HCT116 (cell line): ENCODE data around the gene ASPHD1. TPM values are rescaled to one million over a fixed set of nuclear protein-coding genes. Genes with fewer than 3 reads are reported as not detected.
A peak's percentile ranks its signal among the peaks of the same experiment; 100 is the strongest.

Experiments used
- ATAC-seq: fragments of 200-7000 bp; cut with Tn5 transposase; 2 replicates; pipeline ENCODE4 v1.9.1; 2020; ENCODE audit warnings: mild to moderate bottlenecking, moderate library complexity
- BruUV-seq: library from RNA; stranded (reverse); fragments of 400-500 nt; replicated peaks from 2 replicates; lab custom pipeline; 2021; lab: Mats Ljungman, UMichigan
- CTCF ChIA-PET: fragments of 300-600 bp; sonication (Branson Sonifier 250); formaldehyde crosslinking; loops from one replicate; lab custom pipeline; 2021; ENCODE audit warnings: antibody characterized with exemption; lab: Charles Lee
- POLR2A ChIA-PET: fragments of 300-600, 350-600 bp; sonication (Branson Sonifier 250); formaldehyde crosslinking; loops from one replicate; lab custom pipeline; 2021; ENCODE audit warnings: antibody characterized with exemption; lab: Charles Lee
- RAD21 ChIA-PET, 2 experiments: fragments of 300-600 bp; sonication (Branson Sonifier 250); formaldehyde crosslinking; loops; one replicate each; lab custom pipeline; 2023; ENCODE audit warnings: low total read pairs in 2 of 2; ENCODE audit not compliant: uncharacterized antibody in 2 of 2, unreplicated experiment in 2 of 2, low non-redundant PET in 1 of 2; lab: Charles Lee
- DNase-seq: peaks from one replicate; pipeline ENCODE4 v3.0.0-alpha.2; 2010; ENCODE audit warnings: low read depth, low spot score
- H2AFZ ChIP-seq: fragments of 200-600 bp; shearing (Covaris generic), sonication (generic); 2 replicates; pipeline ENCODE4 v1.6.1; 2017; ENCODE audit warnings: low read depth, mixed run types, mixed read lengths, antibody characterized with exemption, low read length; ENCODE audit not compliant: poor library complexity, severe bottlenecking
- H3K27ac ChIP-seq: 2 replicates; pipeline ENCODE4 v1.5.1; 2012; ENCODE audit warnings: low read depth, low read length
- H3K27me3 ChIP-seq: fragments of 200-600 bp; sonication (generic); 2 replicates; pipeline ENCODE4 v1.6.1; 2016; ENCODE audit warnings: mixed run types, low read length, mixed read lengths; ENCODE audit not compliant: insufficient read depth
- H3K36me3 ChIP-seq, 2 experiments: fragments of 200-500 bp in 1 of 2; fragments of 200-600 bp in 1 of 2; sonication (Bioruptor generic) in 1 of 2; sonication (generic) in 1 of 2; 2 replicates each; pipeline versions ENCODE4 v1.5.1 to v1.6.1; 2014 to 2016; ENCODE audit warnings: low read length in 2 of 2, inconsistent platforms in 1 of 2, mixed read lengths in 1 of 2, mixed run types in 1 of 2; ENCODE audit not compliant: insufficient read depth in 2 of 2, control insufficient read depth in 1 of 2
- H3K4me1 ChIP-seq, 2 experiments: fragments of 200-600 bp in 1 of 2; sonication (generic) in 1 of 2; 2 replicates each; pipeline versions ENCODE4 v1.5.1 to v1.6.1; 2012 to 2017; ENCODE audit warnings: low read length in 2 of 2, inconsistent platforms in 1 of 2, mild to moderate bottlenecking in 1 of 2, mixed read lengths in 1 of 2, mixed run types in 1 of 2, moderate library complexity in 1 of 2; ENCODE audit not compliant: insufficient read depth in 2 of 2, control insufficient read depth in 1 of 2
- H3K4me2 ChIP-seq: fragments of 200-600 bp; sonication (generic); 2 replicates; pipeline ENCODE4 v1.6.1; 2017; ENCODE audit warnings: mixed run types, low read length, mixed read lengths
- H3K4me3 ChIP-seq, 2 experiments: fragments of 200-600 bp in 1 of 2; sonication (generic) in 1 of 2; replicated peaks in 1 of 2; 2 replicates each; pipeline ENCODE4 v1.5.1; 2011 to 2016; ENCODE audit warnings: low read length in 2 of 2, control low read depth in 1 of 2, low read depth in 1 of 2, mild to moderate bottlenecking in 1 of 2, mixed read lengths in 1 of 2, mixed run types in 1 of 2
- H3K79me2 ChIP-seq: fragments of 200-600 bp; sonication (generic); 2 replicates; pipeline ENCODE4 v1.6.1; 2017; ENCODE audit warnings: mild to moderate bottlenecking, mixed run types, low read length, moderate library complexity, mixed read lengths; ENCODE audit not compliant: insufficient read depth
- H3K9ac ChIP-seq: fragments of 200-600 bp; sonication (generic); 2 replicates; pipeline ENCODE4 v1.6.1; 2016; ENCODE audit warnings: low read length, mixed read lengths
- H3K9me2 ChIP-seq: fragments of 200-600 bp; sonication (generic), shearing (Covaris generic); 2 replicates; pipeline ENCODE4 v1.6.1; 2017; ENCODE audit warnings: mixed run types, mild to moderate bottlenecking, moderate library complexity; ENCODE audit not compliant: insufficient read depth
- H3K9me3 ChIP-seq, 2 experiments: fragments of 200-500 bp in 1 of 2; fragments of 200-600 bp in 1 of 2; sonication (Bioruptor generic) in 1 of 2; sonication (generic) in 1 of 2; 2 replicates each; pipeline ENCODE4 v1.6.1; 2014 to 2017; ENCODE audit warnings: low read length in 2 of 2, mixed read lengths in 2 of 2, inconsistent platforms in 1 of 2, low read depth in 1 of 2, mild to moderate bottlenecking in 1 of 2, mixed run types in 1 of 2, moderate library complexity in 1 of 2; ENCODE audit not compliant: control insufficient read depth in 1 of 2, insufficient read depth in 1 of 2
- H4K20me1 ChIP-seq: fragments of 200-600 bp; sonication (generic), shearing (Covaris generic); 2 replicates; pipeline ENCODE4 v1.6.1; 2017; ENCODE audit warnings: mixed run types, mild to moderate bottlenecking, moderate library complexity; ENCODE audit not compliant: insufficient read depth
- ELF1 ChIP-seq: IDR thresholded peaks from 2 replicates; pipeline ENCODE4 v1.6.1; 2012; ENCODE audit warnings: low read depth, borderline replicate concordance
- EZH2 ChIP-seq: fragments of 200-600 bp; sonication (generic); IDR thresholded peaks from 2 replicates; pipeline ENCODE4 v1.6.1; 2017; ENCODE audit warnings: antibody characterized with exemption, mixed run types
- EZH2phosphoT487 ChIP-seq: fragments of 200-600 bp; IDR thresholded peaks from 2 replicates; pipeline ENCODE4 v1.6.1; 2018; ENCODE audit warnings: antibody characterized with exemption, borderline replicate concordance
- JUND ChIP-seq: IDR thresholded peaks from 2 replicates; pipeline ENCODE4 v1.6.1; 2012
- RAD21 ChIP-seq: IDR thresholded peaks from 2 replicates; pipeline ENCODE4 v1.6.1; 2012; ENCODE audit warnings: low read depth, mild to moderate bottlenecking
- SP1 ChIP-seq: IDR thresholded peaks from 2 replicates; pipeline ENCODE4 v1.6.1; 2012; ENCODE audit warnings: low read depth
- SRF ChIP-seq: IDR thresholded peaks from 2 replicates; pipeline ENCODE4 v1.6.1; 2012; ENCODE audit warnings: low read depth
- TCF7L2 ChIP-seq: IDR thresholded peaks from 2 replicates; pipeline ENCODE4 v1.7.0; 2011; ENCODE audit warnings: borderline replicate concordance, inconsistent platforms; ENCODE audit not compliant: insufficient read depth, insufficient read length; ENCODE audit errors: extremely low read depth
- ZFX ChIP-seq: fragments of 450-650 bp; IDR thresholded peaks from 2 replicates; pipeline ENCODE4 v1.6.1; 2017
- intact Hi-C: fragments of 100-400 bp; cut with micrococcal nuclease; formaldehyde crosslinking; loops from 2 replicates; pipeline ENCODE4 v1.10.0; 2022
- total RNA-seq: library from RNA; stranded (reverse); gene quantifications from one replicate; pipeline ENCODE4 v1.2.1, GENCODE V29; 2021; ENCODE audit not compliant: unreplicated experiment
- TF ChIP-seq, protein P1 (sequence below): IDR thresholded peaks from 2 replicates; pipeline ENCODE4 v1.6.1; 2012; ENCODE audit warnings: low read depth

ASPHD1 gene
- total RNA-seq, 1 experiment from 2014 or later: 18.4 TPM

DNA sequence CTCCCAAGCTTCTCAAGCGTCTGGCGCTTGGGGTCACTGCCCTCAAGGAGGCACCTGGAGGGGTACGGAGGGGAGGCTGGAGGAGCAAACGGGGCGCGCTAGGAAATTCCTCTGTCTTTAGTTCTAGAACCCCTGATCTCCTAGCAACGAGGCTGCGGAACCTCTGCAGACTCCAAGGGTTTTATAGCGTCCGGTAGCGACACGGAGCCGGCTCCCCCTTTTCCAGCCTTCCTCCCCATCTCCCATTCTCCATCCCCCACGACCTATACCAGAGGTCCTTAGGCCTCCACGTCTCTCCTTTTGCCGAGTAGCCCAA, 36.7 kb upstream of the ASPHD1 start:
- RAD21 ChIA-PET: no interaction called here
- Histone ChIP-seq H3K27ac (peak overlapping the region; percentile 15; the same call in 1 of the 2 replicates), H3K4me3 (peak overlapping the region; percentile 20 to 89), H4K20me1 (no peaks in the 10 kb centered on the region), H3K9ac (peak overlapping the region; percentile 78), H2AFZ (no peak overlapping the region), H3K4me1 (peaks cover 0 to 18% of the 10 kb centered on the region in 2 experiments; a peak in 3 of 4 replicates), H3K9me3 (no peaks in the 10 kb centered on the region), H3K79me2 (peaks cover 20% of the 10 kb centered on the region), H3K4me2 (peak overlapping the region; percentile 77), H3K36me3 (peaks cover 10 to 13% of the 10 kb centered on the region in 2 experiments; a peak in 3 of 4 replicates), H3K27me3 (no peaks in the 10 kb centered on the region), H3K9me2 (no peaks in the 10 kb centered on the region)
- DNase-seq: no peak
- no peak for ATAC-seq
- TF ChIP-seq ELF1 (no peak), JUND (no peak), EZH2phosphoT487 (no peak), ZFX (no peak)
- intact Hi-C loops: loop anchor here (5.0 kb wide), 1 partner anchor 46 kb away; the partner anchor contains the start of gene PAGR1
- POLR2A ChIA-PET: interaction anchor here (1.0 to 1.3 kb wide), 2 partner anchors 44 to 155 kb away, joined by 3 to 4 read pairs; partner anchors contain the start of gene MVP
- CTCF ChIA-PET: interaction anchor here (0.8 to 3.0 kb wide), 4 partner anchors 16 to 47 kb away, joined by 3 to 19 read pairs (median 4); partner anchors contain the start of genes ASPHD1 and MVP
- BruUV-seq: no TSS peak

DNA sequence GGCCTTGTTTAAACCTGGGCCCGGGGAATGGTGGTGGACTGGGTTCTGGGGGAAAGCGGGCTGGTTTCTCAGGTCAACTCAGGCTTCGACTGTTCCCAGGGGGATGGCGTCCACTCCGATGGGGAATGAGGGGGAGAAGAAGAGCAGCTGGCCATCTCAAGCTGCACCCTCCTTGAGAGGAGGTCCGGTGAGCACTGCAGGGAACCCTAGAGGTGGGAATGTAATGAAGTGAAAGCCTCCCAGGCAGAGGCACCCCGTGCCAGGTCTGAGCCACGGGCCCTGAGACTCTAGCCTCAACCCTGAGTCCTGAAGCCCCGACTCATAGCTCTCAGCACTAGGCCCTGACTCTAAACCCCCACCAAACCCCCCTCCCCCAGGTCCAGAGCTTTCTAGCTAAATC, 36.1 kb upstream of the ASPHD1 start:
- no TSS peak for BruUV-seq
- no peaks in the 10 kb centered on the region for H4K20me1 ChIP-seq
- intact Hi-C loops: loop anchor here (5.0 kb wide), 1 partner anchor 47 kb away; the partner anchor contains the start of gene PAGR1
- ChIA-PET RAD21 (no interaction called here), CTCF (interaction anchor here (0.5 to 3.0 kb wide), 2 partner anchors 16 to 751 kb away, joined by 3 to 19 read pairs; no protein-coding TSS in a partner anchor), POLR2A (no interaction called here)
- H3K4me1 ChIP-seq: peaks cover 0 to 24% of the 10 kb centered on the region in 2 experiments; a peak in 3 of 4 replicates
- ATAC-seq (no peak), DNase-seq (no peak)
- no peak overlapping the region for H3K27ac ChIP-seq
- H3K4me3 ChIP-seq: no peak overlapping the region
- TF ChIP-seq EZH2: no peak
- TF ChIP-seq RAD21: no peak
- no peak for TF ChIP-seq TCF7L2
- TF ChIP-seq SP1: no peak
- TF ChIP-seq ZFX: no peak
- TF ChIP-seq SRF: no peak
- no peak for TF ChIP-seq JUND
- TF ChIP-seq, protein P1, sequence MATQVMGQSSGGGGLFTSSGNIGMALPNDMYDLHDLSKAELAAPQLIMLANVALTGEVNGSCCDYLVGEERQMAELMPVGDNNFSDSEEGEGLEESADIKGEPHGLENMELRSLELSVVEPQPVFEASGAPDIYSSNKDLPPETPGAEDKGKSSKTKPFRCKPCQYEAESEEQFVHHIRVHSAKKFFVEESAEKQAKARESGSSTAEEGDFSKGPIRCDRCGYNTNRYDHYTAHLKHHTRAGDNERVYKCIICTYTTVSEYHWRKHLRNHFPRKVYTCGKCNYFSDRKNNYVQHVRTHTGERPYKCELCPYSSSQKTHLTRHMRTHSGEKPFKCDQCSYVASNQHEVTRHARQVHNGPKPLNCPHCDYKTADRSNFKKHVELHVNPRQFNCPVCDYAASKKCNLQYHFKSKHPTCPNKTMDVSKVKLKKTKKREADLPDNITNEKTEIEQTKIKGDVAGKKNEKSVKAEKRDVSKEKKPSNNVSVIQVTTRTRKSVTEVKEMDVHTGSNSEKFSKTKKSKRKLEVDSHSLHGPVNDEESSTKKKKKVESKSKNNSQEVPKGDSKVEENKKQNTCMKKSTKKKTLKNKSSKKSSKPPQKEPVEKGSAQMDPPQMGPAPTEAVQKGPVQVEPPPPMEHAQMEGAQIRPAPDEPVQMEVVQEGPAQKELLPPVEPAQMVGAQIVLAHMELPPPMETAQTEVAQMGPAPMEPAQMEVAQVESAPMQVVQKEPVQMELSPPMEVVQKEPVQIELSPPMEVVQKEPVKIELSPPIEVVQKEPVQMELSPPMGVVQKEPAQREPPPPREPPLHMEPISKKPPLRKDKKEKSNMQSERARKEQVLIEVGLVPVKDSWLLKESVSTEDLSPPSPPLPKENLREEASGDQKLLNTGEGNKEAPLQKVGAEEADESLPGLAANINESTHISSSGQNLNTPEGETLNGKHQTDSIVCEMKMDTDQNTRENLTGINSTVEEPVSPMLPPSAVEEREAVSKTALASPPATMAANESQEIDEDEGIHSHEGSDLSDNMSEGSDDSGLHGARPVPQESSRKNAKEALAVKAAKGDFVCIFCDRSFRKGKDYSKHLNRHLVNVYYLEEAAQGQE: no peak
- no peak overlapping the region for H3K4me2 ChIP-seq
- H3K9me3 ChIP-seq: no peaks in the 10 kb centered on the region
- peaks cover 8 to 9% of the 10 kb centered on the region in 2 experiments; a peak in 2 of 4 replicates for H3K36me3 ChIP-seq
- no peak overlapping the region for H2AFZ ChIP-seq
- peaks cover 20% of the 10 kb centered on the region for H3K79me2 ChIP-seq
- no peak overlapping the region for H3K9ac ChIP-seq
- no peaks in the 10 kb centered on the region for H3K27me3 ChIP-seq
- no peaks in the 10 kb centered on the region for H3K9me2 ChIP-seq
